ENCODE results near the gene LMBR1. TPM values are rescaled to one million over a fixed set of nuclear protein-coding genes. Genes with fewer than 3 reads are reported as not detected.
A peak's percentile ranks its signal among the peaks of the same experiment; 100 is the strongest.
"Not testable (repeated sequence)": the region's sequence is repeated elsewhere in the genome, so short reads cannot be mapped to it uniquely, and the experiment has no call there.

The LMBR1 gene
- total RNA-seq, 1 donor, result 39.4 TPM

DNA sequence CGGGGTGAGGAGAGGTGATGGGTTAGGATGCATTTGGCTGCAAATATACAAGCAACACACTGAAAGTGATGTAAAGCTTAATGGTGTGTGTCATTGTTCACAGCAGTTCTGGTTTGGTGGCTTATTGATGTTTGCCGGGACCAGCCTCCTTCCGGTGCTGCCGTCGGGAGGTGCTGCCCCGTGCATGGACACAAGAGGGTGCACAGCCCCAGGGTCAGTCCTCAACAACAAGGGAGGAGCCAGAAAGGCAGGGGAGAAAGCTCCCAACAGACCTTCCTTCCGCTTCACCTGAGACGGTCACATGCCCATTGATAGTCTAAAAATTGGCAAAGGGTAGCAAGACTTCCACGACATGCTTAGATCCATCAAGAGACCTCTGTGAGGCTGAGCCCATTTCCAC is 242.9 kb downstream of the LMBR1 start:
- TF ChIP-seq, protein P1, sequence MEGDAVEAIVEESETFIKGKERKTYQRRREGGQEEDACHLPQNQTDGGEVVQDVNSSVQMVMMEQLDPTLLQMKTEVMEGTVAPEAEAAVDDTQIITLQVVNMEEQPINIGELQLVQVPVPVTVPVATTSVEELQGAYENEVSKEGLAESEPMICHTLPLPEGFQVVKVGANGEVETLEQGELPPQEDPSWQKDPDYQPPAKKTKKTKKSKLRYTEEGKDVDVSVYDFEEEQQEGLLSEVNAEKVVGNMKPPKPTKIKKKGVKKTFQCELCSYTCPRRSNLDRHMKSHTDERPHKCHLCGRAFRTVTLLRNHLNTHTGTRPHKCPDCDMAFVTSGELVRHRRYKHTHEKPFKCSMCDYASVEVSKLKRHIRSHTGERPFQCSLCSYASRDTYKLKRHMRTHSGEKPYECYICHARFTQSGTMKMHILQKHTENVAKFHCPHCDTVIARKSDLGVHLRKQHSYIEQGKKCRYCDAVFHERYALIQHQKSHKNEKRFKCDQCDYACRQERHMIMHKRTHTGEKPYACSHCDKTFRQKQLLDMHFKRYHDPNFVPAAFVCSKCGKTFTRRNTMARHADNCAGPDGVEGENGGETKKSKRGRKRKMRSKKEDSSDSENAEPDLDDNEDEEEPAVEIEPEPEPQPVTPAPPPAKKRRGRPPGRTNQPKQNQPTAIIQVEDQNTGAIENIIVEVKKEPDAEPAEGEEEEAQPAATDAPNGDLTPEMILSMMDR (IDR thresholded peaks at IDR 0.05; ENCODE audit: extremely low read depth, low read depth, low read length), result peak; percentile 54
- H3K36me3 ChIP-seq (ENCODE audit: insufficient read depth, low read length), result no peaks in the 10 kb centered on the region
- no peaks in the 10 kb centered on the region for H3K9me3 ChIP-seq (ENCODE audit: low read depth, low read length)
- no peak overlapping the region for H3K4me3 ChIP-seq (ENCODE audit: insufficient read depth, low read length)
- H3K79me2 ChIP-seq (ENCODE audit: insufficient read depth, low read length), result no peaks in the 10 kb centered on the region
- DNase-seq (ENCODE audit: insufficient read length, low spot score, missing footprints), result no peak
- no peak overlapping the region for H3K27ac ChIP-seq (ENCODE audit: low read depth, low read length)
- H4K20me1 ChIP-seq (ENCODE audit: insufficient read depth, low read length), result no peaks in the 10 kb centered on the region
- H2AFZ ChIP-seq (ENCODE audit: low read length), result no peak overlapping the region
- peaks cover 4% of the 10 kb centered on the region for H3K27me3 ChIP-seq (ENCODE audit: insufficient read depth, low read length)
- H3K4me2 ChIP-seq (ENCODE audit: insufficient read depth, low read length), result no peak overlapping the region
- no peaks in the 10 kb centered on the region for H3K4me1 ChIP-seq (ENCODE audit: insufficient read depth, low read length)

DNA sequence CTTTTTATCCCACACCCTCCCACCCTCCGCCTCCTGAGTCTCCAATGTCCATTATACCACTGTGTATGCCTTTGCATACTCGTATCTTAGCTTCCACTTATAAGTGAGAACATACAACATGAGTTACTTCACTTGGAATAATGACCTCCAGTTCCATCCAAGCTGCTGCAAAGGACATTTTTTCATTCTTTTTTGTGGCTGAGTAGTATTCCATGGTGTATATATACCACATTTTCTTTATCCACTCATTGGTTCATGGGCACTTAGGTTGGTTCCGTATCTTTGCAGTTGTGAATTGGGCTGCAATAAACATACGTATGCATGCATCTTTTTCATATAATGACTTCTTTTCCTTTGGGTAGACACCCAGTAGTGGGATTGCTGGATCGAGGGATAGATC is 245.7 kb downstream of the LMBR1 start:
- H3K4me2 ChIP-seq (ENCODE audit: insufficient read depth, low read length); H3K27me3 ChIP-seq (ENCODE audit: insufficient read depth, low read length); H3K79me2 ChIP-seq (ENCODE audit: insufficient read depth, low read length); DNase-seq (ENCODE audit: insufficient read length, low spot score, missing footprints); H3K4me1 ChIP-seq (ENCODE audit: insufficient read depth, low read length); H3K9me3 ChIP-seq (ENCODE audit: low read depth, low read length); H2AFZ ChIP-seq (ENCODE audit: low read length); H3K27ac ChIP-seq (ENCODE audit: low read depth, low read length); H3K36me3 ChIP-seq (ENCODE audit: insufficient read depth, low read length); H4K20me1 ChIP-seq (ENCODE audit: insufficient read depth, low read length); H3K4me3 ChIP-seq (ENCODE audit: insufficient read depth, low read length): not testable (repeated sequence)

DNA sequence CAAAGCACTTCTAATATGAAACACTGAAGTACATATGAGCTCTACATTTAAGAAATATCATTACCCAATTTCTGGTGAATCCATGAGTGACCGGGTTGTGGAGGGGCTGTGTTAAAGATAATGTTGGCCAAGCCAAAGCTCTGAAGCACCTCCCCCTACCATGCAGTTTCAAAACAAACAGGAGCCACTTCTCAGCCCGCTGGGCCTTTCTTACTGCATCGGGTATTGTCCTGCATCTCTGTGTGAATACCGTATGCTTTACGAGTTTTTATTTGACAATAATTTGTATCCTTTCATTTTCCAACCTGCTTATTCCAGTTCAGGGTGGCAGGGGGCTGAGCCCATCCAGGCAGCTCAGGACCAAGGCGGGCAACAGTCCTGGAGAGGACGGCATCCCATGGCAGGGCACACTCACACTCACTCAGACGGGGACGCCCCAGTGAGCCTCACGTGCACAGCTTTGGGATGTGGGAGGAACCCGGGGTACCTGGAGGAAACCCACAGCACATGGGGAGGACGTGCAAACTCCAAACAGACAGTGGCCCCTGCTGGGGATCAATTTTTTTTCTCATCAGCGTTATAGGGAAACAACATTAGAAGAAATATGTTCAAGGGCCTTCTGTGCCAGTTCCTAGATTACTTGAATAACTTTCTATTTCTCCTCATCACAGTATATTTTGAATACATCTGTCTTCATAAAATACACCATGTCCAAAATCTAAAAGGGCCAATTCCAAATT is 250.5 kb downstream of the LMBR1 start:
- TF ChIP-seq, protein P1 (IDR thresholded peaks at IDR 0.05; ENCODE audit: extremely low read depth, low read depth, low read length), result no peak
- H4K20me1 ChIP-seq (ENCODE audit: insufficient read depth, low read length), result no peaks in the 10 kb centered on the region

DNA sequence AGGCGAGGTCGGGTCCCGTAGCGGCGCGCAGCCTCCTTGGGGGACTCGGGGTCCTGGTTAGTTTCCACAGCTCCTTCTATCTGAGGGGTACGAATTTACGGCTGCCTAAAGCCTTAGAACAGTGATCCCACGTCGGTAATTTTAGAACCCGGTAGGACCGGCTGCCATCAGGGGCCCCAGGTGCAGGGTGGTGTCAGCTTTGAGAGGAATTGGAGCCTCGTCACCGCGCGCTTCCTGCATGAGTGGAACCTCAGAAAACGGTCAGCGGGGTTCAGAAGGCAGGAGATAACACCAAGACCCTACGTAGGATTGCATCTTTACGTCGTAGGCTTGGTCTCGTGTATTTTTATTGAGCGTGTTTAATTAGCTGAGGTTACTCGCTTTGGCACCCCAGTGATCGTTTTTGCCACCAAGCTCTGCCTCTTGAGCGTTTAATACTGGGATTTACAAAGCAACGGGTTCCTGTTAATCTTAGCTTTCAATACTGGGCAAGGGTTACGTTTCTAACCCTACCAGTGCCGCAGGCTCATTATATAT is 252.0 kb downstream of the LMBR1 start:
- Histone ChIP-seq H4K20me1 (ENCODE audit: insufficient read depth, low read length) (no peaks in the 10 kb centered on the region), H3K27ac (ENCODE audit: low read depth, low read length) (peak overlapping the region; percentile 47), H2AFZ (ENCODE audit: low read length) (peak overlapping the region; percentile 86), H3K36me3 (ENCODE audit: insufficient read depth, low read length) (no peaks in the 10 kb centered on the region), H3K4me2 (ENCODE audit: insufficient read depth, low read length) (peak overlapping the region; percentile 79), H3K9me3 (ENCODE audit: low read depth, low read length) (no peaks in the 10 kb centered on the region), H3K4me3 (ENCODE audit: insufficient read depth, low read length) (peak overlapping the region; percentile 82), H3K79me2 (ENCODE audit: insufficient read depth, low read length) (peaks cover 5% of the 10 kb centered on the region), H3K4me1 (ENCODE audit: insufficient read depth, low read length) (peaks cover 11% of the 10 kb centered on the region), H3K27me3 (ENCODE audit: insufficient read depth, low read length) (no peaks in the 10 kb centered on the region)
- DNase-seq (ENCODE audit: insufficient read length, low spot score, missing footprints), result peak; percentile 56
- TF ChIP-seq, protein P1 (IDR thresholded peaks at IDR 0.05; ENCODE audit: extremely low read depth, low read depth, low read length), result no peak

More for the DNA sequence above, 250.5 kb downstream of the LMBR1 start:
- Histone ChIP-seq H3K9me3 (ENCODE audit: low read depth, low read length) (no peaks in the 10 kb centered on the region), H3K27me3 (ENCODE audit: insufficient read depth, low read length) (no peaks in the 10 kb centered on the region), H3K27ac (ENCODE audit: low read depth, low read length) (no peak overlapping the region), H3K4me3 (ENCODE audit: insufficient read depth, low read length) (no peak overlapping the region), H3K4me2 (ENCODE audit: insufficient read depth, low read length) (no peak overlapping the region), H3K4me1 (ENCODE audit: insufficient read depth, low read length) (peaks cover 11% of the 10 kb centered on the region), H2AFZ (ENCODE audit: low read length) (no peak overlapping the region), H3K79me2 (ENCODE audit: insufficient read depth, low read length) (peaks cover 5% of the 10 kb centered on the region), H3K36me3 (ENCODE audit: insufficient read depth, low read length) (no peaks in the 10 kb centered on the region)
- no peak for DNase-seq (ENCODE audit: insufficient read length, low spot score, missing footprints)
